Measurements from ENCODE around the gene FAM83G.
"Not testable (repeated sequence)": the region's sequence is repeated elsewhere in the genome, so short reads cannot be mapped to it uniquely, and the experiment has no call there.

DNA sequence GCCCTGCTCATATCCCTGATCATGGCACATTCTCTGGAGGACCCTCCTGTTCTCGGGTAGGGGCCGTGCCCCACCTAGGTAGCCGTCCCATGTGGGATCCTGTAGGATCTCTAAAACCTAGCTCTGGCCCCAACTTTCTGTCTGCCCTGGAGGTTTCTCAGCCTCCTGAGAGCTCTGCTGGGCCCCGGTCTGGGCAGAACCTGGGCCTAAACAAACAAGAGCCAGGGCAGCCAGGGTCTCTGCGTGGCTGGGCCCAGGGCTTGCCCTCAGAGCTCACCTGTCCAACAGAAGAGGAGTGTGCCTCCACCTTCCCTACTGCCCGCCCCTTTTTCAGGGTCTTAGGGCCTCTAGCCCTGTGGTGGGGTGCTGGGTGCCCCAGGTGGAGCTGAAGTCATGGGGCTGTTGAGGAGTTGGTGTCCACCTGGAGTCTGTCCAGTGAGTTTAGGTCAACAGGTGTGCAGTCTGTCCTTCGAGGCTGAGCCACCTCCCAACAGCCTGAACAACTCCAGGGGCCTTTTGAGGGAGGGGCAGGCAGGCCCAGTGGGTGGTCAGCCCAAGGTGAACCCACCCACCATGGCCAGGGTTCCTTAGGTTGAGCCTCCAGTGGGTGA, 16.6 kb upstream of the FAM83G start:
- TF ChIP-seq, protein P1, sequence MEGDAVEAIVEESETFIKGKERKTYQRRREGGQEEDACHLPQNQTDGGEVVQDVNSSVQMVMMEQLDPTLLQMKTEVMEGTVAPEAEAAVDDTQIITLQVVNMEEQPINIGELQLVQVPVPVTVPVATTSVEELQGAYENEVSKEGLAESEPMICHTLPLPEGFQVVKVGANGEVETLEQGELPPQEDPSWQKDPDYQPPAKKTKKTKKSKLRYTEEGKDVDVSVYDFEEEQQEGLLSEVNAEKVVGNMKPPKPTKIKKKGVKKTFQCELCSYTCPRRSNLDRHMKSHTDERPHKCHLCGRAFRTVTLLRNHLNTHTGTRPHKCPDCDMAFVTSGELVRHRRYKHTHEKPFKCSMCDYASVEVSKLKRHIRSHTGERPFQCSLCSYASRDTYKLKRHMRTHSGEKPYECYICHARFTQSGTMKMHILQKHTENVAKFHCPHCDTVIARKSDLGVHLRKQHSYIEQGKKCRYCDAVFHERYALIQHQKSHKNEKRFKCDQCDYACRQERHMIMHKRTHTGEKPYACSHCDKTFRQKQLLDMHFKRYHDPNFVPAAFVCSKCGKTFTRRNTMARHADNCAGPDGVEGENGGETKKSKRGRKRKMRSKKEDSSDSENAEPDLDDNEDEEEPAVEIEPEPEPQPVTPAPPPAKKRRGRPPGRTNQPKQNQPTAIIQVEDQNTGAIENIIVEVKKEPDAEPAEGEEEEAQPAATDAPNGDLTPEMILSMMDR (IDR thresholded peaks at IDR 0.05; ENCODE audit: extremely low read depth in 1 of 2, insufficient read depth in 1 of 2, low read depth in 1 of 2, low read length in 2 of 2), result not testable (repeated sequence)
- TF ChIP-seq, protein P2, sequence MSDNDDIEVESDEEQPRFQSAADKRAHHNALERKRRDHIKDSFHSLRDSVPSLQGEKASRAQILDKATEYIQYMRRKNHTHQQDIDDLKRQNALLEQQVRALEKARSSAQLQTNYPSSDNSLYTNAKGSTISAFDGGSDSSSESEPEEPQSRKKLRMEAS (IDR thresholded peaks at IDR 0.05; ENCODE audit: insufficient read depth, insufficient read length), result not testable (repeated sequence)
- not testable (repeated sequence) for TF ChIP-seq EZH2 (IDR thresholded peaks at IDR 0.05; ENCODE audit: borderline replicate concordance, low read depth, low read length, severe bottlenecking); POLR2AphosphoS5 (IDR thresholded peaks at IDR 0.05; ENCODE audit: insufficient read depth, low read depth, low read length); POLR2A (IDR thresholded peaks at IDR 0.05; ENCODE audit: low read depth, low read length); JUN (IDR thresholded peaks at IDR 0.05; ENCODE audit: borderline replicate concordance, insufficient read depth, insufficient read length, low read depth)

Measured in endothelial cell of umbilical vein (primary cell).